GM12878 (cell line): ENCODE data around the gene COX15. TPM values are rescaled to one million over a fixed set of nuclear protein-coding genes. Genes with fewer than 3 reads are reported as not detected.

ENCODE experiments used
- ATF7 ChIP-seq: fragments of 450-650 bp; IDR thresholded peaks from 2 replicates; pipeline ENCODE4 v1.6.1; 2016; ENCODE audit warnings: low read depth, mild to moderate bottlenecking
- BCL11A ChIP-seq: IDR thresholded peaks from 2 replicates; pipeline ENCODE4 v1.6.1; 2011; ENCODE audit warnings: low read depth, low read length
- BCL3 ChIP-seq: IDR thresholded peaks from 2 replicates; pipeline ENCODE4 v1.6.1; 2011; ENCODE audit warnings: borderline replicate concordance, low read depth, mild to moderate bottlenecking, moderate library complexity, low read length; ENCODE audit not compliant: insufficient read depth, poor library complexity, severe bottlenecking
- BRCA1 ChIP-seq: IDR thresholded peaks from 2 replicates; pipeline ENCODE4 v1.6.1; 2011; ENCODE audit warnings: low read depth, low read length, improper control_type of control experiment
- CREM ChIP-seq: IDR thresholded peaks from 2 replicates; pipeline ENCODE4 v1.6.1; 2014; ENCODE audit warnings: antibody characterized with exemption, low read depth
- DPF2 ChIP-seq: fragments of 450-650 bp; IDR thresholded peaks from 2 replicates; pipeline ENCODE4 v1.6.1; 2017; ENCODE audit warnings: mild to moderate bottlenecking
- E2F8 ChIP-seq: fragments of 450-650 bp; IDR thresholded peaks from 2 replicates; pipeline ENCODE4 v1.6.1; 2018; ENCODE audit warnings: mild to moderate bottlenecking, low read depth, moderate library complexity; ENCODE audit not compliant: partially characterized antibody
- ESRRA ChIP-seq: IDR thresholded peaks from 2 replicates; pipeline ENCODE4 v1.6.1; 2012; ENCODE audit warnings: mild to moderate bottlenecking, low read length, improper control_type of control experiment
- ETV6 ChIP-seq, 2 experiments: fragments of 450-650 bp in 1 of 2; IDR thresholded peaks in 1 of 2; conservative IDR thresholded peaks in 1 of 2; 2 replicates each; pipeline ENCODE4 v1.6.1; 2014; ENCODE audit warnings: antibody characterized with exemption in 1 of 2, borderline replicate concordance in 1 of 2, low read depth in 1 of 2, mild to moderate bottlenecking in 1 of 2, moderate library complexity in 1 of 2
- FOXK2 ChIP-seq: fragments of 450-650 bp; IDR thresholded peaks from 2 replicates; pipeline ENCODE4 v1.6.1; 2017; ENCODE audit warnings: mild to moderate bottlenecking, moderate library complexity
- HDAC6 ChIP-seq: fragments of 200-600 bp; sonication (generic); IDR thresholded peaks from one replicate; pipeline ENCODE4 v1.8.0; 2017; ENCODE audit warnings: antibody characterized with exemption; ENCODE audit not compliant: unreplicated experiment
- JUND ChIP-seq: IDR thresholded peaks from 2 replicates; pipeline ENCODE4 v1.6.1; 2012; ENCODE audit warnings: low read depth, mild to moderate bottlenecking, low read length, improper control_type of control experiment, moderate library complexity
- LARP7 ChIP-seq: fragments of 450-650 bp; IDR thresholded peaks from 2 replicates; pipeline ENCODE4 v1.6.1; 2017; ENCODE audit warnings: mild to moderate bottlenecking
- MXI1 ChIP-seq: fragments of 150-350 bp; IDR thresholded peaks from 2 replicates; pipeline ENCODE4 v1.6.1; 2011; ENCODE audit warnings: low read depth, mild to moderate bottlenecking, inconsistent platforms, low read length, improper control_type of control experiment
- MYB ChIP-seq: fragments of 150-350 bp; IDR thresholded peaks from 2 replicates; pipeline ENCODE4 v1.6.1; 2014; ENCODE audit warnings: mild to moderate bottlenecking, low read depth, low read length, borderline replicate concordance
- MYC ChIP-seq: IDR thresholded peaks from 2 replicates; pipeline ENCODE4 v1.6.1; 2011; ENCODE audit warnings: mild to moderate bottlenecking, low read length, moderate library complexity, inconsistent platforms; ENCODE audit not compliant: insufficient read depth, insufficient replicate concordance, insufficient read length, severe bottlenecking
- NKRF ChIP-seq: fragments of 450-650 bp; conservative IDR thresholded peaks from 2 replicates; pipeline ENCODE4 v1.6.1; 2017; ENCODE audit warnings: mild to moderate bottlenecking, moderate library complexity
- POLR2AphosphoS5 ChIP-seq: IDR thresholded peaks from 2 replicates; pipeline ENCODE4 v1.6.1; 2011; ENCODE audit warnings: mild to moderate bottlenecking, low read length, inconsistent platforms
- RELA ChIP-seq: fragments of 450-650 bp; IDR thresholded peaks from 2 replicates; pipeline ENCODE4 v1.8.0; 2014; ENCODE audit warnings: borderline replicate concordance; ENCODE audit not compliant: partially characterized antibody
- SMC3 ChIP-seq: IDR thresholded peaks from 2 replicates; pipeline ENCODE4 v1.6.1; 2011; ENCODE audit warnings: low read length, improper control_type of control experiment, borderline replicate concordance
- SREBF1 ChIP-seq: IDR thresholded peaks from 2 replicates; pipeline ENCODE4 v1.6.1; 2012; ENCODE audit warnings: mild to moderate bottlenecking, low read length
- TCF7 ChIP-seq: IDR thresholded peaks from 2 replicates; pipeline ENCODE4 v1.6.1; 2014; ENCODE audit warnings: antibody characterized with exemption, borderline replicate concordance
- WRNIP1 ChIP-seq: IDR thresholded peaks from 2 replicates; pipeline ENCODE4 v1.6.1; 2011; ENCODE audit warnings: low read depth, low read length, improper control_type of control experiment, borderline replicate concordance
- ZNF274 ChIP-seq: IDR thresholded peaks from one replicate; pipeline ENCODE4 v1.8.0; 2011; ENCODE audit not compliant: insufficient read length, insufficient read depth
- ZNF384 ChIP-seq: IDR thresholded peaks from 2 replicates; pipeline ENCODE4 v1.6.1; 2012; ENCODE audit warnings: low read depth, mild to moderate bottlenecking, low read length, improper control_type of control experiment, borderline replicate concordance
- polyA plus RNA-seq, 11 experiments: library from polyadenylated mRNA; depleted of rRNA in 4 of 11; unstranded in 6 of 11; stranded (reverse) in 5 of 11; fragments of >200 nt; fragmentation: Nextera tagmentation in 4 of 11; fragmentation: Illumina TruSeq in 1 of 11; extraction: Ambion mirVana in 4 of 11; extraction: Trizol in 1 of 11; gene quantifications; 1 replicate in 1 of 11; 2 replicates in 10 of 11; pipeline versions ENCODE4 v1.2.1 to v1.2.3, GENCODE V29; 2011 to 2016; ENCODE audit warnings: inconsistent platforms in 2 of 11, missing spikeins in 2 of 11, low read depth in 1 of 11
- total RNA-seq, 4 experiments: library from RNA; depleted of rRNA in 3 of 4; stranded (reverse); fragments of >200 nt in 3 of 4; fragmentation: Illumina TruSeq in 1 of 4; extraction: Trizol in 1 of 4; gene quantifications; 2 replicates each; pipeline versions ENCODE4 v1.2.1 to v1.2.3, GENCODE V29; 2013 to 2021

COX15 gene
- total and polyA plus RNA-seq, 10 of the 15 experiments (the other 5 are each of a cell fraction or from before 2014, with no cell fraction given): 30.2 to 50.7 (median 38.3) TPM

- TF ChIP-seq ATF7 (peak; percentile 90), RELA (no peak), CREM (peak; percentile 81), HDAC6 (no peak), POLR2AphosphoS5 (no peak), BCL11A (peak; percentile 75; the same call in 1 of the 2 replicates), LARP7 (no peak), MYC (no peak), BCL3 (peak; percentile 43), ZNF274 (no peak), BRCA1 (no peak), FOXK2 (no peak), ZNF384 (no peak), DPF2 (peak; percentile 64; the same call in 1 of the 2 replicates), TCF7 (peak; percentile 48; the same call in 1 of the 2 replicates), E2F8 (no peak), WRNIP1 (no peak), SREBF1 (no peak), ETV6 (conservative IDR thresholded peaks at IDR 0.05 in 1 of 2, IDR thresholded peaks at IDR 0.05 in 1 of 2; ENCODE audit: borderline replicate concordance in 1 of 2, low read depth in 1 of 2) (peak in 1 of 2 experiments; percentile 49; a peak in 1 of 4 replicates), MYB (no peak), NKRF (no peak), JUND (no peak), ESRRA (no peak), SMC3 (0 out of 2 replicates have a peak, but pooled peaks have one; percentile 8), MXI1 (peak; percentile 50; the same call in 1 of the 2 replicates)
These were observed 22.3 kb downstream of the COX15 start (continued) for GRCh38 chr10:99709480-99710229.
